B cell (primary cell): ENCODE measurements around the gene CAPN5. TPM values are rescaled to one million over a fixed set of nuclear protein-coding genes. Genes with fewer than 3 reads are reported as not detected.

Experiments
- ATAC-seq: fragments of 200-7000 bp; cut with Tn5 transposase; one replicate; pipeline ENCODE4 v1.10.0; 2021; ENCODE audit warnings: low read depth, mild to moderate bottlenecking, moderate number of reproducible peaks, moderate library complexity
- CTCF ChIA-PET: fragments of 350-600 bp; sonication (Branson Sonifier 250); formaldehyde crosslinking; loops from one replicate; lab custom pipeline; 2021; ENCODE audit warnings: antibody characterized with exemption, inconsistent platforms; lab: Charles Lee
- POLR2A ChIA-PET: fragments of 350-600 bp; sonication (Branson Sonifier 250); formaldehyde crosslinking; loops from one replicate; lab custom pipeline; 2021; ENCODE audit warnings: antibody characterized with exemption; lab: Charles Lee
- DNase-seq: peaks from one replicate; pipeline ENCODE4 v3.0.0; 2013
- H2AFZ ChIP-seq: 2 replicates; pipeline ENCODE4 v1.6.1; 2012; ENCODE audit warnings: mild to moderate bottlenecking, low read depth, low read length; ENCODE audit not compliant: insufficient read depth, poor library complexity, severe bottlenecking
- H3K27ac ChIP-seq, 2 donors: 1 replicate in 1 of 2; 2 replicates in 1 of 2; pipeline ENCODE4 v1.5.1; 2012 to 2013; ENCODE audit warnings: low read length in 2 of 2, mild to moderate bottlenecking in 2 of 2, moderate library complexity in 1 of 2
- H3K27me3 ChIP-seq, 4 experiments: fragments of 200-600 bp in 1 of 4; sonication (generic) in 1 of 4; replicated peaks in 1 of 4; 1 replicate in 2 of 4; 2 replicates in 2 of 4; pipeline versions ENCODE4 v1.6.1 to v1.7.0; 2013 to 2016; ENCODE audit warnings: low read length in 3 of 4, mild to moderate bottlenecking in 2 of 4, mixed read lengths in 1 of 4, moderate library complexity in 1 of 4; ENCODE audit not compliant: insufficient read depth in 4 of 4, control insufficient read depth in 3 of 4; ENCODE audit errors: control extremely low read depth in 1 of 4
- H3K36me3 ChIP-seq, 2 experiments: replicated peaks in 1 of 2; 1 replicate in 1 of 2; 2 replicates in 1 of 2; pipeline versions ENCODE4 v1.6.1 to v1.7.1; 2013; ENCODE audit warnings: low read length in 1 of 2; ENCODE audit not compliant: insufficient read depth in 2 of 2, control insufficient read depth in 1 of 2; ENCODE audit errors: control extremely low read depth in 1 of 2, extremely low read depth in 1 of 2
- H3K4me1 ChIP-seq, 2 donors: fragments of 200-600 bp in 1 of 2; sonication (generic) in 1 of 2; 1 replicate in 1 of 2; 2 replicates in 1 of 2; pipeline versions ENCODE4 v1.5.1 to v1.6.1; 2013 to 2017; ENCODE audit warnings: low read length in 2 of 2; ENCODE audit not compliant: control insufficient read depth in 2 of 2, insufficient read depth in 2 of 2
- H3K4me2 ChIP-seq: replicated peaks from 2 replicates; pipeline ENCODE3; 2012; ENCODE audit warnings: mild to moderate bottlenecking, low read depth, low read length; ENCODE audit not compliant: poor library complexity, severe bottlenecking
- H3K4me3 ChIP-seq, 5 experiments: fragments of 200-600 bp in 1 of 5; sonication (generic) in 1 of 5; 1 replicate in 3 of 5; 2 replicates in 2 of 5; pipeline versions ENCODE4 v1.5.1 to v1.7.0; 2011 to 2016; ENCODE audit warnings: low read length in 4 of 5, mild to moderate bottlenecking in 4 of 5, low read depth in 2 of 5, control low read depth in 1 of 5, moderate library complexity in 1 of 5; ENCODE audit not compliant: insufficient read depth in 1 of 5; ENCODE audit errors: control extremely low read depth in 1 of 5, extremely low read depth in 1 of 5
- H3K79me2 ChIP-seq: fragments of 200-600 bp; sonication (generic); one replicate; pipeline ENCODE4 v1.6.0; 2016; ENCODE audit warnings: low read length; ENCODE audit not compliant: control insufficient read depth, insufficient read depth
- H3K9ac ChIP-seq: fragments of 200-600 bp; sonication (generic); 2 replicates; pipeline ENCODE4 v1.6.1; 2017; ENCODE audit warnings: mild to moderate bottlenecking, low read length, moderate library complexity
- H3K9me3 ChIP-seq, 3 donors: one replicate each; pipeline versions ENCODE4 v1.6.1 to v1.7.1; 2013; ENCODE audit warnings: low read length in 2 of 3; ENCODE audit not compliant: control insufficient read depth in 2 of 3, insufficient read depth in 1 of 3; ENCODE audit errors: control extremely low read depth in 1 of 3
- H4K20me1 ChIP-seq: 2 replicates; pipeline ENCODE4 v1.6.0; 2012; ENCODE audit warnings: mild to moderate bottlenecking, low read length; ENCODE audit not compliant: insufficient read depth, control insufficient read depth, poor library complexity, severe bottlenecking
- H3K27ac Mint-ChIP-seq: one replicate; pipeline ENCODE4 v1.8.0; 2021; ENCODE audit warnings: mixed read lengths
- H3K27me3 Mint-ChIP-seq: one replicate; pipeline ENCODE4 v1.8.0; 2021; ENCODE audit warnings: mixed read lengths
- H3K4me1 Mint-ChIP-seq: one replicate; pipeline ENCODE4 v1.8.0; 2021; ENCODE audit warnings: mixed read lengths
- H3K4me3 Mint-ChIP-seq: one replicate; pipeline ENCODE4 v1.8.0; 2021; ENCODE audit warnings: mixed read lengths
- H3K9me3 Mint-ChIP-seq: one replicate; pipeline ENCODE4 v1.8.0; 2022; ENCODE audit warnings: mixed read lengths; ENCODE audit not compliant: insufficient read depth
- CTCF ChIP-seq: fragments of 200-600 bp; IDR thresholded peaks from one replicate; pipeline ENCODE4 v1.8.0; 2022; ENCODE audit warnings: antibody characterized with exemption, mild to moderate bottlenecking
- EZH2 ChIP-seq: IDR thresholded peaks from 2 replicates; pipeline ENCODE4 v1.6.1; 2012; ENCODE audit warnings: borderline replicate concordance, low read depth, mild to moderate bottlenecking, moderate library complexity, low read length; ENCODE audit not compliant: insufficient read depth, poor library complexity, severe bottlenecking
- WGBS: methylation state at CpG from one replicate; pipeline ENCODE4 v1.1.5; 2013; ENCODE audit warnings: missing lambda C conversion rate; ENCODE audit not compliant: insufficient coverage; 5-methylcytosine and 5-hydroxymethylcytosine counted together
- intact Hi-C: fragments of 100-400 bp; cut with micrococcal nuclease; formaldehyde crosslinking; loops from one replicate; pipeline ENCODE4 v1.10.0; 2022
- polyA plus RNA-seq: library from polyadenylated mRNA; depleted of rRNA; stranded (reverse); fragments of >200 nt; gene quantifications from 2 replicates; pipeline ENCODE4 v1.2.3, GENCODE V29; 2012
- total RNA-seq, 2 donors: library from RNA; stranded (reverse); fragments of 120-200 nt in 1 of 2; gene quantifications; 1 replicate in 1 of 2; 2 replicates in 1 of 2; pipeline versions ENCODE4 v1.2.3 to v1.2.4, GENCODE V29; 2013 to 2022

Gene CAPN5
- total and polyA plus RNA-seq, 2 donors (not counting 1 experiment from before 2014, with no cell fraction given): 0.74 to 0.78 TPM

- no peaks in the 10 kb centered on the region for H3K79me2 ChIP-seq
- H3K4me2 ChIP-seq: no peak overlapping the region
- H4K20me1 ChIP-seq: no peaks in the 10 kb centered on the region
- no peaks in the 10 kb centered on the region for H3K4me1 ChIP-seq
- H3K27ac Mint-ChIP-seq: no peak overlapping the region
- POLR2A ChIA-PET: no interaction called here
- no peak overlapping the region for H3K9ac ChIP-seq
- H3K9me3 ChIP-seq: no peaks in the 10 kb centered on the region
- no peaks in the 10 kb centered on the region for H3K36me3 ChIP-seq
- DNase-seq (no peak), ATAC-seq (no peak)
- no peak overlapping the region for H3K27ac ChIP-seq
- H3K4me3 ChIP-seq: no peak overlapping the region
- CTCF ChIA-PET: no interaction called here
- no peak overlapping the region for H2AFZ ChIP-seq
- no peaks in the 10 kb centered on the region for H3K27me3 ChIP-seq
- intact Hi-C loops: no loop called here
- peaks cover under 1% of the 10 kb centered on the region for H3K4me1 Mint-ChIP-seq
- no peaks in the 10 kb centered on the region for H3K9me3 Mint-ChIP-seq
- no peaks in the 10 kb centered on the region for H3K27me3 Mint-ChIP-seq
- TF ChIP-seq CTCF (no peak), EZH2 (no peak)
- WGBS: 71% methylated on average over 5 of the region's 5 CpGs
- H3K4me3 Mint-ChIP-seq: no peak overlapping the region
These were observed 103.3 kb downstream of the CAPN5 start for GRCh38 chr11:77170107-77170506.

GRCh38 chr11:77171254-77171653 is 104.5 kb downstream of the CAPN5 start:
- H3K4me1 Mint-ChIP-seq: peaks cover 11% of the 10 kb centered on the region
- WGBS: 95% methylated on average over 6 of the region's 8 CpGs
- H3K27ac Mint-ChIP-seq: no peak overlapping the region
- H3K4me3 Mint-ChIP-seq: no peak overlapping the region
- ChIA-PET CTCF (no interaction called here), POLR2A (no interaction called here)
- Histone ChIP-seq H3K9me3 (no peaks in the 10 kb centered on the region), H4K20me1 (no peaks in the 10 kb centered on the region), H3K4me2 (no peak overlapping the region), H3K36me3 (no peaks in the 10 kb centered on the region), H2AFZ (no peak overlapping the region), H3K27ac (no peak overlapping the region), H3K4me3 (no peak overlapping the region), H3K27me3 (no peaks in the 10 kb centered on the region), H3K9ac (no peak overlapping the region), H3K79me2 (no peaks in the 10 kb centered on the region), H3K4me1 (peaks cover 0 to 10% of the 10 kb centered on the region in 2 donors)
- TF ChIP-seq CTCF (no peak), EZH2 (no peak)
- DNase-seq (no peak), ATAC-seq (no peak)
- intact Hi-C loops: no loop called here
- no peaks in the 10 kb centered on the region for H3K27me3 Mint-ChIP-seq
- H3K9me3 Mint-ChIP-seq: no peaks in the 10 kb centered on the region
